ENCODE data around the gene PKD1L1.

The PKD1L1 gene

GRCh38 chr7:47772492-47772891, 175.8 kb downstream of the PKD1L1 start:
- ATAC-seq (replicated peaks), result no peak
- DNase-seq, result no peak
- no peaks in the 10 kb centered on the region for H3K4me1 Mint-ChIP-seq (ENCODE audit: low read depth in 2 of 2)
- H3K27me3 Mint-ChIP-seq, result peaks cover 11 to 13% of the 10 kb centered on the region in 2 donors
- H3K27ac Mint-ChIP-seq, result no peak overlapping the region
- no peaks in the 10 kb centered on the region for H3K36me3 Mint-ChIP-seq (ENCODE audit: insufficient read depth)
- H3K4me3 Mint-ChIP-seq, result no peak overlapping the region
- H3K9me3 Mint-ChIP-seq, result peaks cover 3 to 7% of the 10 kb centered on the region in 2 donors

- ATAC-seq (replicated peaks) (no peak), DNase-seq (no peak)
- Mint-ChIP-seq H3K4me1 (ENCODE audit: low read depth in 2 of 2) (no peaks in the 10 kb centered on the region), H3K27ac (no peak overlapping the region), H3K27me3 (peaks cover 11 to 13% of the 10 kb centered on the region in 2 donors), H3K4me3 (no peak overlapping the region), H3K9me3 (peaks cover 3 to 7% of the 10 kb centered on the region in 2 donors), H3K36me3 (ENCODE audit: insufficient read depth) (no peaks in the 10 kb centered on the region)
Observed at GRCh38 chr7:47771990-47772360, 176.3 kb downstream of the PKD1L1 start.

DNA sequence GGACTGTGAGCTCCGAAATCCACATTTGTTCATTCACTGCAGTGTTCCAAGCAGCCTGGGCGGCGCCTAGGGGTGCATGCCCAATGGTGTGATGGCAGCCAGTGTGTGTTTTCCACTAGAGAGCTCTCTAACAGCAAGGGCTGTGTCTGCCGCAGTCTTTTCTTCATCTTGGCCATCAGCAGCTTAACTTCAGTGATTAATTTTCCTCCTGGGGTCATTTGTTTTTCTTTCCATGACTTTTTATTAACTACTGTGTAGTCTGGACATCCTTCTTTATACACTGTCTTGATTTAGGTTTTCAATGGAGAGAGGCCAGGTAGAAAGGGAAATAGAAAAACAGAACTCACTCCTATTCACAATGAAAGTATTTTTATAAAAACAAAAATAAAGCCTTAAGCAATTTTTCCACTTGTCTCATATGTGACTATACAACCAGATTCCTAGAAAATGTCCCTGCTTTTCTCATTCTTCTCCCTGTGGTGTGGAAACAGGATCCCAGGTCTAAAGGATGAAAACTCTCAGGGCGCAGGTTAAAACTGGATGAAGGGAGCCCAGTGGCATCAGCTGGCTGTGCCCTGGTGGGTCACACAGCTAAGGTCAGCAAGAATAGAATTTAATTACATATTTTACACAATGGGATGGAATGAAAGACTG, 176.8 kb downstream of the PKD1L1 start:
- Mint-ChIP-seq H3K36me3 (ENCODE audit: insufficient read depth) (no peaks in the 10 kb centered on the region), H3K9me3 (peaks cover 3 to 7% of the 10 kb centered on the region in 2 donors), H3K4me1 (ENCODE audit: low read depth in 2 of 2) (no peaks in the 10 kb centered on the region), H3K4me3 (no peak overlapping the region), H3K27ac (no peak overlapping the region), H3K27me3 (peaks cover 11 to 13% of the 10 kb centered on the region in 2 donors)
- ATAC-seq (replicated peaks) (no peak), DNase-seq (no peak)

GRCh38 chr7:47766126-47766525, 182.1 kb downstream of the PKD1L1 start:
- Mint-ChIP-seq H3K36me3 (ENCODE audit: insufficient read depth) (no peaks in the 10 kb centered on the region), H3K4me3 (no peak overlapping the region), H3K27ac (no peak overlapping the region), H3K27me3 (no peaks in the 10 kb centered on the region), H3K9me3 (peaks cover 2 to 7% of the 10 kb centered on the region in 2 donors), H3K4me1 (ENCODE audit: low read depth in 2 of 2) (no peaks in the 10 kb centered on the region)
- ATAC-seq (replicated peaks) (no peak), DNase-seq (no peak)

- no peak for DNase-seq
- ATAC-seq (replicated peaks), result no peak
- no peaks in the 10 kb centered on the region for H3K4me1 Mint-ChIP-seq (ENCODE audit: low read depth in 2 of 2)
- H3K36me3 Mint-ChIP-seq (ENCODE audit: insufficient read depth), result no peaks in the 10 kb centered on the region
- no peaks in the 10 kb centered on the region for H3K27me3 Mint-ChIP-seq
- H3K9me3 Mint-ChIP-seq, result peaks cover 2 to 7% of the 10 kb centered on the region in 2 donors
- no peak overlapping the region for H3K4me3 Mint-ChIP-seq
- no peak overlapping the region for H3K27ac Mint-ChIP-seq
Observed at GRCh38 chr7:47765373-47765979, 182.8 kb downstream of the PKD1L1 start.

DNA sequence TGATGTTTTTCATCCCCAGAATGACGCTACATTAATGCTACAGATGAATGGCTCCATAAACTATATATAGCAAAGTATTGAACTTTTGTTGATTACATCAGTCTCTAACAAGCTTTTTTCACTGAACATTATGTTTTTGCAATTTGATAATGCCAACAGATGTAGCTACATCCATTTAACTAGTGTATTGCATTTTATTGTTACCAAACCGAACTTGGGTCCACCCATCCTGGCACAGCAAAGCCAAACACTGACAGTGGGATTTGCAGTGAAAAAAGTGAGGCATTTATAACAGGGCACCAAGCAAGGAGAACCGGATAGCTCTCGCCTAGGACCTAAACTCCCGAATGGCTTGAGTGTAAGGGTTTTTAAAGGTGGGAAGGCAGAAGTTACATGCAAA, 183.5 kb downstream of the PKD1L1 start:
- Mint-ChIP-seq H3K4me3 (no peak overlapping the region), H3K27me3 (no peaks in the 10 kb centered on the region), H3K36me3 (ENCODE audit: insufficient read depth) (no peaks in the 10 kb centered on the region), H3K4me1 (ENCODE audit: low read depth in 2 of 2) (no peaks in the 10 kb centered on the region), H3K9me3 (peaks cover 2 to 7% of the 10 kb centered on the region in 2 donors), H3K27ac (no peak overlapping the region)
- no peak for DNase-seq
- ATAC-seq (replicated peaks), result no peak

- no peak for ATAC-seq (replicated peaks)
- no peaks in the 10 kb centered on the region for H3K36me3 Mint-ChIP-seq (ENCODE audit: insufficient read depth)
Observed at GRCh38 chr7:47763063-47763974, 184.9 kb downstream of the PKD1L1 start.

DNA sequence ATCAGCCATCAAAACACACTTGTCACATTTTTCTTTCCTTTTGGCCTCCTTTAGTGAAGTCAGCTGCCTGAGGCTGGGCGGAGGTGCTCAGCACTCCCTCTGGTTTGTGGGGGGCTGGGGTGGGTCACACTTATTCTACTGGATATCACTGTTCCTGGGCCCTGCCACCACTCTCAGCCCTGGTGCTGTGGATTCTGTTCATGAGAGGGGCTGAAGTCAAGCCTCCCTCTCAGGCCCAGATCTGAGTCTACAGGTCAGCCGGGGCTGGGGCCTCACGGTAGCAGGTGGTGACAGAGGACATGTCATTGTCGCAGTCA, 185.6 kb downstream of the PKD1L1 start:
- no peaks in the 10 kb centered on the region for H3K36me3 Mint-ChIP-seq (ENCODE audit: insufficient read depth)
- no peaks in the 10 kb centered on the region for H3K27me3 Mint-ChIP-seq
- peaks cover 0 to 2% of the 10 kb centered on the region in 2 donors for H3K9me3 Mint-ChIP-seq
- H3K4me3 Mint-ChIP-seq, result no peak overlapping the region
- no peaks in the 10 kb centered on the region for H3K4me1 Mint-ChIP-seq (ENCODE audit: low read depth in 2 of 2)
- no peak for ATAC-seq (replicated peaks)
- no peak for DNase-seq
- H3K27ac Mint-ChIP-seq, result no peak overlapping the region

More at GRCh38 chr7:47763063-47763974, 184.9 kb downstream of the PKD1L1 start:
- no peaks in the 10 kb centered on the region for H3K27me3 Mint-ChIP-seq
- H3K9me3 Mint-ChIP-seq, result peaks cover 2 to 4% of the 10 kb centered on the region in 2 donors
- no peaks in the 10 kb centered on the region for H3K4me1 Mint-ChIP-seq (ENCODE audit: low read depth in 2 of 2)
- no peak for DNase-seq
- H3K27ac Mint-ChIP-seq, result no peak overlapping the region
- no peak overlapping the region for H3K4me3 Mint-ChIP-seq

- no peaks in the 10 kb centered on the region for H3K27me3 Mint-ChIP-seq
- H3K27ac Mint-ChIP-seq, result no peak overlapping the region
- no peak for ATAC-seq (replicated peaks)
- H3K4me3 Mint-ChIP-seq, result no peak overlapping the region
- DNase-seq, result no peak
- peaks cover 0 to 2% of the 10 kb centered on the region in 2 donors for H3K9me3 Mint-ChIP-seq
- H3K36me3 Mint-ChIP-seq (ENCODE audit: insufficient read depth), result no peaks in the 10 kb centered on the region
- no peaks in the 10 kb centered on the region for H3K4me1 Mint-ChIP-seq (ENCODE audit: low read depth in 2 of 2)
Observed at GRCh38 chr7:47762207-47762606, 186.1 kb downstream of the PKD1L1 start.

DNA sequence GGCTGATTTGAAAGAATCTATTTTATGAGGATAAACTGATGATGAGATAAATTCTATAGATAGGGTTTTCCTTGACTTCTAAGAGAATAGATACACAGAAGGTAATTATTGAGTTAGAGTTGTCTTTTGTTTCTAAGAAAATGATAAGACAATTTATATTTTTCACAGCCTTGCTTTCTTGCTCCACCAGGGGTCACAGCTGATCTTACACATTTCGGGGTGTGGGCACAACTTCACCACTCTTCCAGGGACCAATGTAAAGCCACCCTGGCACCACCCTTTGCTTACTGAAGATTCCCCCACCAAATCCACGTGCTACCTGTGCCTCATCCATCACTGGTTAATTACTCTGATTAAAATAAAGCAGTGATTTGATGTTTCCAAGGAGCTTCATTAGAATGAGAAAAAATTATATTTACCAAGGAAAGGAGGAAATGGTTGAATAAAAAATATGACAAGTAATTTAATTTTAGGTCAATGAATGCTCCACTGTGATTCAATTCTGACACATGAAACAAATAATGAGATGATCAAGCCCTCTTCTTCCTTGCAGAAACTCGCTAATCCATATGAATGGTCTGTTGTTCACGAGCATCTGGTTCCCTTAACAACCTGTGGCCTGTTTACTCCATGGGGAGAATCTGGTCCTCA, 189.1 kb downstream of the PKD1L1 start:
- Mint-ChIP-seq H3K4me1 (ENCODE audit: low read depth in 2 of 2) (no peaks in the 10 kb centered on the region), H3K4me3 (no peak overlapping the region), H3K27me3 (peaks cover 0 to 9% of the 10 kb centered on the region in 2 donors), H3K36me3 (ENCODE audit: insufficient read depth) (no peaks in the 10 kb centered on the region), H3K9me3 (peaks cover 2 to 6% of the 10 kb centered on the region in 2 donors), H3K27ac (no peak overlapping the region)
- DNase-seq, result no peak
- ATAC-seq (replicated peaks), result no peak

- no peak for DNase-seq
- Mint-ChIP-seq H3K9me3 (peaks cover under 1 to 6% of the 10 kb centered on the region in 2 donors), H3K36me3 (ENCODE audit: insufficient read depth) (no peaks in the 10 kb centered on the region), H3K27ac (no peak overlapping the region), H3K4me3 (no peak overlapping the region), H3K27me3 (peaks cover 0 to 9% of the 10 kb centered on the region in 2 donors), H3K4me1 (ENCODE audit: low read depth in 2 of 2) (no peaks in the 10 kb centered on the region)
- ATAC-seq (replicated peaks), result no peak
Observed at GRCh38 chr7:47758546-47758945, 189.7 kb downstream of the PKD1L1 start.

GRCh38 chr7:47757921-47758411, 190.3 kb downstream of the PKD1L1 start:
- Mint-ChIP-seq H3K36me3 (ENCODE audit: insufficient read depth) (peaks cover 2% of the 10 kb centered on the region), H3K4me1 (ENCODE audit: low read depth in 2 of 2) (no peaks in the 10 kb centered on the region), H3K9me3 (peaks cover 0 to 6% of the 10 kb centered on the region in 2 donors), H3K4me3 (no peak overlapping the region), H3K27me3 (peaks cover 0 to 9% of the 10 kb centered on the region in 2 donors), H3K27ac (no peak overlapping the region)
- DNase-seq (no peak), ATAC-seq (replicated peaks) (no peak)

DNA sequence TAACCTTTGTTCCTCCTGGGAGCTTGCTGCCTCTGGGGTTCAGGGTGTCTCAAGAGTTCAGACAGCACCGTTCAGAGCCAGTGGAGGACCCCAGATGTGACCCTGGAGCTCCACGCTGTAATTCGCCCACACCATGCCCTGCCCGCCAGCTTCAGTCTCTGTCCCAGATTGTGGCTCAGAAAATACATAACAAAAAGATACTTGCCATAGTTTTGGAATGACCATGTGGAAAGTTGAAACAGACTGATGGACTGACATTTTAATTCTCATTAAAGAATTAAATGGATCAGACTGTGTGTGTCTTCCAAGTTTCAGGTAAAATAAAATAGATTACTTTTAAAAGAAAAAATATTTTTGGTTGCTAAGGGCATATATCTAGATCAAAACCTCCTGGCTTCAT, 191.6 kb downstream of the PKD1L1 start:
- Mint-ChIP-seq H3K27ac (no peak overlapping the region), H3K36me3 (ENCODE audit: insufficient read depth) (peaks cover 3% of the 10 kb centered on the region), H3K9me3 (peaks cover 0 to 6% of the 10 kb centered on the region in 2 donors), H3K4me3 (no peak overlapping the region), H3K4me1 (ENCODE audit: low read depth in 2 of 2) (no peaks in the 10 kb centered on the region), H3K27me3 (peaks cover 0 to 9% of the 10 kb centered on the region in 2 donors)
- DNase-seq (no peak), ATAC-seq (replicated peaks) (no peak)

Measured in effector memory CD8-positive, alpha-beta T cell (primary cell).